Measurements from ENCODE around the gene STRC. TPM values are rescaled to one million over a fixed set of nuclear protein-coding genes. Genes with fewer than 3 reads are reported as not detected.
"Not testable (repeated sequence)": the region's sequence is repeated elsewhere in the genome, so short reads cannot be mapped to it uniquely, and the experiment has no call there.

STRC gene
- total RNA-seq = 0.89 TPM

- DNase-seq (ENCODE audit: low spot score); ATAC-seq; intact Hi-C loops (cut with DNase I): not testable (repeated sequence)
Observed at GRCh38 chr15:43618700-43619099, at the start of gene STRC. STRC (minus strand) TSS chr15:43618800; CDS start chr15:43618722, 78 bp downstream.

GRCh38 chr15:43666177-43666576 is 47.6 kb upstream of the STRC start:
- DNase-seq (ENCODE audit: low spot score); intact Hi-C loops (cut with DNase I): not testable (repeated sequence)
- peak; percentile 55 for ATAC-seq

- intact Hi-C loops (cut with DNase I); ATAC-seq; DNase-seq (ENCODE audit: low spot score): not testable (repeated sequence)
Observed at GRCh38 chr15:43663333-43663732, 44.7 kb upstream of the STRC start.

GRCh38 chr15:43662293-43662692 is 43.7 kb upstream of the STRC start:
- ATAC-seq; DNase-seq (ENCODE audit: low spot score); intact Hi-C loops (cut with DNase I): not testable (repeated sequence)

GRCh38 chr15:43659727-43660126 is 41.1 kb upstream of the STRC start:
- DNase-seq (ENCODE audit: low spot score); ATAC-seq; intact Hi-C loops (cut with DNase I): not testable (repeated sequence)

- ATAC-seq; DNase-seq (ENCODE audit: low spot score); intact Hi-C loops (cut with DNase I): not testable (repeated sequence)
Observed at GRCh38 chr15:43649430-43649926, 30.9 kb upstream of the STRC start.

- intact Hi-C loops (cut with DNase I) = no loop called here
- DNase-seq (ENCODE audit: low spot score) (no peak), ATAC-seq (no peak)
Observed at GRCh38 chr15:43648649-43649429, 30.2 kb upstream of the STRC start, which contains the start of gene CATSPER2. CATSPER2 (minus strand) TSS chr15:43648844; CDS start chr15:43648061, 783 bp downstream.

GRCh38 chr15:43638464-43639204 is 20.0 kb upstream of the STRC start:
- ATAC-seq; intact Hi-C loops (cut with DNase I); DNase-seq (ENCODE audit: low spot score): not testable (repeated sequence)

- DNase-seq (ENCODE audit: low spot score); intact Hi-C loops (cut with DNase I); ATAC-seq: not testable (repeated sequence)
Observed at GRCh38 chr15:43626937-43627336, 8.3 kb upstream of the STRC start.

- intact Hi-C loops (cut with DNase I) = no loop called here
Observed at GRCh38 chr15:43625106-43625505, 6.5 kb upstream of the STRC start.

GRCh38 chr15:43622068-43622799 is 3.6 kb upstream of the STRC start:
- ATAC-seq; DNase-seq (ENCODE audit: low spot score); intact Hi-C loops (cut with DNase I): not testable (repeated sequence)

More at GRCh38 chr15:43625106-43625505, 6.5 kb upstream of the STRC start:
- ATAC-seq (no peak), DNase-seq (ENCODE audit: low spot score) (no peak)

- DNase-seq (ENCODE audit: low spot score); intact Hi-C loops (cut with DNase I); ATAC-seq: not testable (repeated sequence)
Observed at GRCh38 chr15:43617750-43618149, 850 bp downstream of the STRC start.

GRCh38 chr15:43602233-43602632 is 16.4 kb downstream of the STRC start:
- intact Hi-C loops (cut with DNase I); ATAC-seq; DNase-seq (ENCODE audit: low spot score): not testable (repeated sequence)

- DNase-seq (ENCODE audit: low spot score); ATAC-seq; intact Hi-C loops (cut with DNase I): not testable (repeated sequence)
Observed at GRCh38 chr15:43600200-43600599, 18.4 kb downstream of the STRC start.

- intact Hi-C loops (cut with DNase I); DNase-seq (ENCODE audit: low spot score); ATAC-seq: not testable (repeated sequence)
Observed at GRCh38 chr15:43599131-43599530, 19.5 kb downstream of the STRC start.

- DNase-seq (ENCODE audit: low spot score); ATAC-seq; intact Hi-C loops (cut with DNase I): not testable (repeated sequence)
Observed at GRCh38 chr15:43593328-43594190, 25.0 kb downstream of the STRC start, which contains the start of gene CKMT1B. CKMT1B (plus strand) TSS chr15:43594027; CDS start chr15:43594219, 192 bp downstream.

GRCh38 chr15:43592841-43593240 is 25.8 kb downstream of the STRC start:
- intact Hi-C loops (cut with DNase I); DNase-seq (ENCODE audit: low spot score); ATAC-seq: not testable (repeated sequence)

All from sciatic nerve (tissue), 2 donors.